GM18951 (cell line): ENCODE results near the gene LAMC2.
"Not testable (repeated sequence)": the region's sequence is repeated elsewhere in the genome, so short reads cannot be mapped to it uniquely, and the experiment has no call there.

ENCODE experiments used
- POLR2A ChIP-seq: IDR thresholded peaks from 4 replicates; pipeline ENCODE4 v1.6.1; 2011; ENCODE audit warnings: mild to moderate bottlenecking; ENCODE audit not compliant: insufficient read length, insufficient read depth; ENCODE audit errors: extremely low read depth
- in situ Hi-C: fragments of 300-500 bp; cut with MboI; formaldehyde crosslinking; loops from one replicate; pipeline ENCODE4 v1.12.0; 2022; ENCODE audit warnings: low sequenced_read_pairs, mixed read lengths, inconsistent platforms; ENCODE audit not compliant: unreplicated experiment

LAMC2 gene

GRCh38 chr1:183185941-183186490 lies at the start of gene LAMC2:
LAMC2 (plus strand) TSS chr1:183186264; CDS start chr1:183186353, 89 bp downstream.
- TF ChIP-seq POLR2A = no peak
- in situ Hi-C loops = no loop called here

GRCh38 chr1:183137782-183138181 lies 48.3 kb upstream of the LAMC2 start:
- in situ Hi-C loops = no loop called here
- no peak for TF ChIP-seq POLR2A

DNA sequence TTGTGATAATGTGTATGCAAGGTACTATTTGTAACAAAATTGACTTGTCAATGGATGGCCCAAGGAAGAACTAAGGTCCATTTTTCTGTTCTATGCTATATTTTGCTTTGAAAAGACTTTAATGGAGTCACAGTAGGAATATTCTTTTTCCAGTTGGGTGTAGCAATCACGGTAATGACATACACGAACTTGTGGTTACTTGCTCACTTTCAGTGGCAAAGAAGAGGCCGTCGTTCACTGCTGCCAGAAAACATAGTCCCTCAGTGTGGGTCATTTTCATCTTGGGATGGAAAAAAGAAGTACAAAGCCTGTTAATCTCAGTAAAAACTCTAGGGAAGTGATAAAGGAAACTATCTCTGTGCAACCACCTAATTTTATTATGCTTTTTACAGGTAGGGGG lies 47.8 kb upstream of the LAMC2 start:
- TF ChIP-seq POLR2A = no peak
- in situ Hi-C loops = no loop called here

DNA sequence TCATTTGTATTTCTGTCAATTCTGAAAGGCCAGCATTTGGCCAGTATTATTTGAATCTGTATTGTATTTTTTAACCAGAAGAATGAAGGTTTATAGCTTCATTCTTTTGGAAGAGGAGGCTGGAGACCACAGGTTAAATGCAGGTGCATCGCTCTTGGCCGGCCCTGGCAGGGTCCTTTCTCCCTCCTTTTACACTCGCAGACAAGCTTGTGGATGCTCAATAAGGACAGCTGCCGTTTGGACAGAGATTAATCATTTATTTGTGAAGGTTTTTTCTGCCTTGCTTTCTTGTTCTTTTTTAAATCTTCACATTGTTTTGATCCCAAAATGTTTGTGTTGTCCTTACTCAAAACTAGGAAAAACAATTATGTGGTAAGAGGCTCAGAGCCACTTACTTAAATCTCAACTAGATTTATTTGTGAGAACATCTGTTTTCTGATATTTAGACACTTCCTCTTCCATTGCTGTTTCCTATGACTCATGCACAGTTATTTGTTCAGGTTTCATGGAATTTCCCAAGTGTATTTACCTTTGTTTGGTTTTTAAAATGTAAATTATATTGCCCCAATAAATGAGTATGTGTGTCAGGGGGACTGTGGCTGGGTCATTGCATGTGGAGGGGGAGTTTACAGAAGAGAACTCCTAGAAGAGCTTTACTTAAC lies 46.7 kb upstream of the LAMC2 start:
- no peak for TF ChIP-seq POLR2A
- in situ Hi-C loops = no loop called here

DNA sequence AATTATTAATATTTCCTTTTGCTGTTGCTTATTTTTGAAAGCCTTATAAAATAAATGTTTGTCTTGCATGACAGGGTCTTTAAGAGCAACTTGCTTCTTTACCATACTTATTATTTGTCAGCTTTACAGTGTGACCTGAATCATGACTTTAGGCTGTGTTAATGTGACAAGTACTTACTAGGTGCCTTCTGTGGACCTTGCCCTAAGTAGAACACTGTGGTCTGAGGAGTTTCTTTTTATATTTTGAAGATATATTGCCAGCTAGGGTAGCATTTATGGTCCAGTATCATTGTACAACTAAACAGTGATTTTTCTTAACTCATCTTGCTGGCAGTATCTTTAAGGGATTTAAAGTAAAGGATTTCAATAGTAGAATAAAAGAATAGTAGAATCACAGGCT lies 45.4 kb upstream of the LAMC2 start:
- in situ Hi-C loops = no loop called here
- TF ChIP-seq POLR2A = no peak

GRCh38 chr1:183142171-183142570 lies 43.9 kb upstream of the LAMC2 start:
- TF ChIP-seq POLR2A = no peak
- in situ Hi-C loops = no loop called here

DNA sequence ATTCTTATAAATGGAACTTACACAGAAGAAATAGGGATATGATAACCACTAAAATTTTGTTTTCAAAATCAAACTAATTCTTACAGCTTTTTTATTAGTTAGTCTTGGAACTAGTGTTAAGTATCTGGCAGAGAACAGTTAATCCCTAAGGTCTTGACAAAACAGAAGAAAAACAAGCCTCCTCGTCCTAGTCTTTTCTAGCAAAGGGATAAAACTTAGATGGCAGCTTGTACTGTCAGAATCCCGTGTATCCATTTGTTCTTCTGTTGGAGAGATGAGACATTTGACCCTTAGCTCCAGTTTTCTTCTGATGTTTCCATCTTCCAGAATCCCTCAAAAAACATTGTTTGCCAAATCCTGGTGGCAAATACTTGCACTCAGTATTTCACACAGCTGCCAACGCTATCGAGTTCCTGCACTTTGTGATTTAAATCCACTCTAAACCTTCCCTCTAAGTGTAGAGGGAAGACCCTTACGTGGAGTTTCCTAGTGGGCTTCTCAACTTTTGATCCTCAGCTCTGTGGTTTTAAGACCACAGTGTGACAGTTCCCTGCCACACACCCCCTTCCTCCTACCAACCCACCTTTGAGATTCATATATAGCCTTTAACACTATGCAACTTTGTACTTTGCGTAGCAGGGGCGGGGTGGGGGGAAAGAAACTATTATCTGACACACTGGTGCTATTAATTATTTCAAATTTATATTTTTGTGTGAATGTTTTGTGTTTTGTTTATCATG lies 42.3 kb upstream of the LAMC2 start:
- in situ Hi-C loops = no loop called here
- no peak for TF ChIP-seq POLR2A

DNA sequence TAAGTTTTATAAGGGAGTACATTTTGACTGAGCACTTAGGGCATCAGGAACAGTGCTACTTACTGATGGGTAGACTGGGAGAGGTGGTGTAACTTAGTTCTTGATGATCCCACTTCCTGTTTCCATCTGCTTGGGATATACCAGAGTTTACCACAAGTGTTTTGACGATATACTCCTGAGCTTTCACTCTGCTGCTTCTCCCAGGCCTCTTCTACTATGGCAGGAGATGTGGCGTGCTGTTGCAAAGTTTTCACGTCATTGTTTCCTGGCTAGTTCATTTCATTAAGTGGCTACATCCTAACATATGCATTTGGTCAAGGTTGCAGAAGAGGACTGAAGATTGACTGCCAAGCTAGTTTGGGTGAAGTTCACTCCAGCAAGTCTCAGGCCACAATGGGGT lies 41.3 kb upstream of the LAMC2 start:
- no peak for TF ChIP-seq POLR2A
- in situ Hi-C loops = no loop called here

GRCh38 chr1:183147735-183148134 lies 38.3 kb upstream of the LAMC2 start:
- in situ Hi-C loops = no loop called here

DNA sequence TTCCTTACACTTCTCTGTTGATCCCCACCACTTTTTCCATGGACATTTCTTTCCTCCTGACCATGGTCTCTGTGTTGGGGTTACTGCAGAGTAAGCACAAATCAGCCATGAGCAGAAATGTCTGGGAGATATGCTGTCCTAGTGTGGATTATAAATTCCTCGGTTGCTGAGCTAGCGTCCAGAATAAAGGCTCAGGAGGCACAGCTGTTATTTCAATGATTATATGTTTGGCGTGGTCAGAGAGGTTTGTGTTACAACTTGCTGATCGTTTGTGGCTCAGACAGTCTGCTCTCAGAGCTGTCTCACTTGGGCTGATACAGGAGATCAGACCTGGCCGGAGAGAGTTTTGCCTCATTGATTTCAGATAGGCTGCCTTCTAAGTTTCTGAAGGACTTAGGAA lies 37.5 kb upstream of the LAMC2 start:
- no peak for TF ChIP-seq POLR2A
- in situ Hi-C loops = no loop called here

More at GRCh38 chr1:183147735-183148134, 38.3 kb upstream of the LAMC2 start:
- TF ChIP-seq POLR2A = no peak

GRCh38 chr1:183149273-183149672 lies 36.8 kb upstream of the LAMC2 start:
- in situ Hi-C loops = no loop called here

GRCh38 chr1:183150032-183150431 lies 36.0 kb upstream of the LAMC2 start:
- in situ Hi-C loops = not testable (repeated sequence)

More at GRCh38 chr1:183149273-183149672, 36.8 kb upstream of the LAMC2 start:
- TF ChIP-seq POLR2A = no peak

GRCh38 chr1:183150445-183150844 lies 35.6 kb upstream of the LAMC2 start:
- TF ChIP-seq POLR2A = no peak
- in situ Hi-C loops = no loop called here

- no peak for TF ChIP-seq POLR2A
Measured at GRCh38 chr1:183152180-183152579, 33.9 kb upstream of the LAMC2 start.

DNA sequence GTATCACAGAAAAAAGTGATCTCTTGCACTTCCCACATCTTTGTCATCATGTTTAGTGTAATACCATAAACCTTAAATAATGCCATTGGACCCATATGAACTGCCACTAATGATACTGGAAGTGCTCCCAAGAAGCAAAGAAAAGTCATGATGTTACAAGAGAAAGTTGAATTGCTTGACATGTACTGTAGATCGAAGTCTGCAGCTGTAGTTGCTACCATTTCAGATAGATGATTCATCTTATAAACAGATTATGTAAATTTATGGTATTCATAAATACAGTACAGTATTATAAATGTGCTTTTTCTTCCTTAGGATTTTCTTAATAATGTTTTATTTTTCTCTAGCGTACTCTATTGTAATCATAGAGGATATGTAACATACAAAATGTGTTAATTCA lies 30.1 kb upstream of the LAMC2 start:
- TF ChIP-seq POLR2A = no peak
- in situ Hi-C loops = no loop called here

More at GRCh38 chr1:183152180-183152579, 33.9 kb upstream of the LAMC2 start:
- in situ Hi-C loops = no loop called here
